Gastrocnemius medialis (tissue), 4 donors: ENCODE measurements around the gene GALNS.

Experiments used
- POLR2A ChIP-seq, 2 donors: fragments of 450-650 bp; IDR thresholded peaks; one replicate each; pipeline ENCODE4 v1.6.1; 2017; ENCODE audit warnings: antibody characterized with exemption in 2 of 2, mild to moderate bottlenecking in 2 of 2, moderate library complexity in 2 of 2
- TF ChIP-seq, protein P1 (sequence below), 5 experiments: fragments of 450-650 bp in 3 of 5; fragments of 200-600 bp in 2 of 5; sonication (generic) in 2 of 5; IDR thresholded peaks in 4 of 5; conservative IDR thresholded peaks in 1 of 5; 1 replicate in 4 of 5; 2 replicates in 1 of 5; pipeline ENCODE4 v1.5.1; 2016 to 2019; ENCODE audit warnings: antibody characterized with exemption in 5 of 5, mild to moderate bottlenecking in 3 of 5, moderate library complexity in 3 of 5

- TF ChIP-seq, protein P1, sequence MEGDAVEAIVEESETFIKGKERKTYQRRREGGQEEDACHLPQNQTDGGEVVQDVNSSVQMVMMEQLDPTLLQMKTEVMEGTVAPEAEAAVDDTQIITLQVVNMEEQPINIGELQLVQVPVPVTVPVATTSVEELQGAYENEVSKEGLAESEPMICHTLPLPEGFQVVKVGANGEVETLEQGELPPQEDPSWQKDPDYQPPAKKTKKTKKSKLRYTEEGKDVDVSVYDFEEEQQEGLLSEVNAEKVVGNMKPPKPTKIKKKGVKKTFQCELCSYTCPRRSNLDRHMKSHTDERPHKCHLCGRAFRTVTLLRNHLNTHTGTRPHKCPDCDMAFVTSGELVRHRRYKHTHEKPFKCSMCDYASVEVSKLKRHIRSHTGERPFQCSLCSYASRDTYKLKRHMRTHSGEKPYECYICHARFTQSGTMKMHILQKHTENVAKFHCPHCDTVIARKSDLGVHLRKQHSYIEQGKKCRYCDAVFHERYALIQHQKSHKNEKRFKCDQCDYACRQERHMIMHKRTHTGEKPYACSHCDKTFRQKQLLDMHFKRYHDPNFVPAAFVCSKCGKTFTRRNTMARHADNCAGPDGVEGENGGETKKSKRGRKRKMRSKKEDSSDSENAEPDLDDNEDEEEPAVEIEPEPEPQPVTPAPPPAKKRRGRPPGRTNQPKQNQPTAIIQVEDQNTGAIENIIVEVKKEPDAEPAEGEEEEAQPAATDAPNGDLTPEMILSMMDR (IDR thresholded peaks at IDR 0.05 in 4 of 5, conservative IDR thresholded peaks at IDR 0.05 in 1 of 5): no peak
- no peak for TF ChIP-seq POLR2A (IDR thresholded peaks at IDR 0.05)
These were observed 13.9 kb downstream of the GALNS start for GRCh38 chr16:88842806-88843205.
